Trophoblast cell (in vitro differentiated cells and primary cell): ENCODE results near the gene ZNF831.

ENCODE experiments used
- DNase-seq, 2 donors: peaks; one replicate each; pipeline ENCODE4 v3.0.0-alpha.2; 2016
- H2AFZ ChIP-seq: 2 replicates; pipeline ENCODE4 v1.6.1; 2013; ENCODE audit warnings: low read length, moderate library complexity, mild to moderate bottlenecking; ENCODE audit not compliant: insufficient read depth, poor library complexity
- H2AK5ac ChIP-seq: 2 replicates; pipeline ENCODE4 v1.6.1; 2013; ENCODE audit warnings: mild to moderate bottlenecking, low read length
- H2BK120ac ChIP-seq: 2 replicates; pipeline ENCODE4 v1.6.1; 2013; ENCODE audit warnings: low read length, mild to moderate bottlenecking, moderate library complexity; ENCODE audit not compliant: insufficient read depth, poor library complexity
- H2BK12ac ChIP-seq: 2 replicates; pipeline ENCODE4 v1.6.1; 2013; ENCODE audit warnings: mild to moderate bottlenecking, low read length, moderate library complexity
- H2BK5ac ChIP-seq: 2 replicates; pipeline ENCODE4 v1.6.1; 2013; ENCODE audit warnings: low read length, low read depth, moderate library complexity, mild to moderate bottlenecking; ENCODE audit not compliant: poor library complexity
- H3K14ac ChIP-seq: 2 replicates; pipeline ENCODE4 v1.6.1; 2013; ENCODE audit warnings: mild to moderate bottlenecking, low read length
- H3K18ac ChIP-seq: 2 replicates; pipeline ENCODE4 v1.6.1; 2013; ENCODE audit warnings: mild to moderate bottlenecking, low read length
- H3K23ac ChIP-seq: 2 replicates; pipeline ENCODE4 v1.6.1; 2013; ENCODE audit warnings: low read length
- H3K27ac ChIP-seq: 2 replicates; pipeline ENCODE4 v1.5.1; 2013; ENCODE audit warnings: low read depth, mild to moderate bottlenecking, inconsistent platforms, low read length, moderate library complexity
- H3K27me3 ChIP-seq: 2 replicates; pipeline ENCODE4 v1.6.1; 2013; ENCODE audit warnings: inconsistent platforms, mild to moderate bottlenecking, low read length, moderate library complexity; ENCODE audit not compliant: insufficient read depth
- H3K36me3 ChIP-seq, 2 experiments: 1 replicate in 1 of 2; 2 replicates in 1 of 2; pipeline ENCODE4 v1.6.1; 2013; ENCODE audit warnings: low read length in 2 of 2, mild to moderate bottlenecking in 2 of 2, moderate library complexity in 1 of 2; ENCODE audit not compliant: insufficient read depth in 2 of 2, control insufficient read depth in 1 of 2
- H3K4ac ChIP-seq: 2 replicates; pipeline ENCODE4 v1.6.1; 2013; ENCODE audit warnings: low read depth, mild to moderate bottlenecking, low read length, moderate library complexity
- H3K4me1 ChIP-seq, 2 experiments: 1 replicate in 1 of 2; 2 replicates in 1 of 2; pipeline ENCODE4 v1.6.1; 2013; ENCODE audit warnings: low read length in 2 of 2, mild to moderate bottlenecking in 2 of 2, moderate library complexity in 1 of 2; ENCODE audit not compliant: insufficient read depth in 2 of 2, control insufficient read depth in 1 of 2
- H3K4me2 ChIP-seq: 2 replicates; pipeline ENCODE4 v1.6.1; 2013; ENCODE audit warnings: inconsistent platforms, mild to moderate bottlenecking, low read length, moderate library complexity
- H3K4me3 ChIP-seq: 2 replicates; pipeline ENCODE4 v1.5.1; 2013; ENCODE audit warnings: mild to moderate bottlenecking, low read depth, low read length, inconsistent platforms
- H3K79me1 ChIP-seq: one replicate; pipeline ENCODE4 v1.6.1; 2013; ENCODE audit warnings: low read length
- H3K79me2 ChIP-seq: 2 replicates; pipeline ENCODE4 v1.6.1; 2013; ENCODE audit warnings: low read length, mild to moderate bottlenecking; ENCODE audit not compliant: control insufficient read depth, insufficient read depth, poor library complexity
- H3K9ac ChIP-seq: 2 replicates; pipeline ENCODE4 v1.6.1; 2013; ENCODE audit warnings: mild to moderate bottlenecking, low read length
- H3K9me3 ChIP-seq: 2 replicates; pipeline ENCODE4 v1.6.1; 2013; ENCODE audit warnings: low read depth, mild to moderate bottlenecking, control low read depth, inconsistent platforms, low read length; ENCODE audit not compliant: insufficient read depth
- H4K12ac ChIP-seq: 2 replicates; pipeline ENCODE4 v1.6.1; 2013; ENCODE audit warnings: low read depth, mild to moderate bottlenecking, low read length, moderate library complexity
- H4K8ac ChIP-seq: 2 replicates; pipeline ENCODE4 v1.6.1; 2013; ENCODE audit warnings: low read depth, mild to moderate bottlenecking, low read length, moderate library complexity
- H4K91ac ChIP-seq: one replicate; pipeline ENCODE4 v1.6.1; 2013; ENCODE audit warnings: low read depth, mild to moderate bottlenecking, low read length, moderate library complexity
- WGBS: extraction: QIAGEN DNeasy Blood & Tissue Kit; methylation state at CpG from one replicate; pipeline ENCODE4 v1.1.7; 2013; ENCODE audit warnings: missing lambda C conversion rate; ENCODE audit not compliant: insufficient read length, insufficient coverage; ENCODE audit errors: extremely low coverage; 5-methylcytosine and 5-hydroxymethylcytosine counted together

The ZNF831 gene

GRCh38 chr20:59242714-59243626 is 79.3 kb downstream of the ZNF831 start:
- no peak overlapping the region for H2BK5ac ChIP-seq
- no peak overlapping the region for H2AFZ ChIP-seq
- no CpG with 5 or more reads among the region's 10 CpGs for WGBS
- peak; percentile 50 to 93 for DNase-seq
- H2BK12ac ChIP-seq, result no peak overlapping the region
- H3K23ac ChIP-seq, result no peak overlapping the region
- H3K9me3 ChIP-seq, result no peaks in the 10 kb centered on the region
- H3K14ac ChIP-seq, result no peak overlapping the region
- no peak overlapping the region for H3K4me3 ChIP-seq
- H4K12ac ChIP-seq, result no peak overlapping the region
- H4K91ac ChIP-seq, result no peak overlapping the region
- H3K4me2 ChIP-seq, result no peak overlapping the region
- no peaks in the 10 kb centered on the region for H3K36me3 ChIP-seq
- H3K4me1 ChIP-seq, result peaks cover 0 to 7% of the 10 kb centered on the region in 2 experiments
- no peak overlapping the region for H2AK5ac ChIP-seq
- H3K18ac ChIP-seq, result no peak overlapping the region
- no peaks in the 10 kb centered on the region for H3K79me1 ChIP-seq
- no peak overlapping the region for H2BK120ac ChIP-seq
- H3K79me2 ChIP-seq, result no peaks in the 10 kb centered on the region
- no peak overlapping the region for H3K4ac ChIP-seq
- no peak overlapping the region for H3K9ac ChIP-seq
- no peak overlapping the region for H3K27ac ChIP-seq
- H4K8ac ChIP-seq, result no peak overlapping the region
- H3K27me3 ChIP-seq, result no peaks in the 10 kb centered on the region

GRCh38 chr20:59246691-59247400 is 83.2 kb downstream of the ZNF831 start:
- Histone ChIP-seq H4K12ac (no peak overlapping the region), H3K18ac (no peak overlapping the region), H2BK120ac (no peak overlapping the region), H3K23ac (no peak overlapping the region), H3K4me2 (no peak overlapping the region), H3K36me3 (no peaks in the 10 kb centered on the region), H3K14ac (no peak overlapping the region), H2AFZ (no peak overlapping the region), H3K4me1 (peaks cover 0 to 2% of the 10 kb centered on the region in 2 experiments), H3K4me3 (no peak overlapping the region), H2BK12ac (no peak overlapping the region), H3K9me3 (no peaks in the 10 kb centered on the region), H3K4ac (no peak overlapping the region), H3K27me3 (no peaks in the 10 kb centered on the region), H4K8ac (no peak overlapping the region), H3K79me1 (no peaks in the 10 kb centered on the region), H2AK5ac (no peak overlapping the region), H4K91ac (no peak overlapping the region), H2BK5ac (no peak overlapping the region), H3K79me2 (no peaks in the 10 kb centered on the region), H3K27ac (no peak overlapping the region), H3K9ac (no peak overlapping the region)
- no CpG with 5 or more reads among the region's 8 CpGs for WGBS
- no peak for DNase-seq

DNA sequence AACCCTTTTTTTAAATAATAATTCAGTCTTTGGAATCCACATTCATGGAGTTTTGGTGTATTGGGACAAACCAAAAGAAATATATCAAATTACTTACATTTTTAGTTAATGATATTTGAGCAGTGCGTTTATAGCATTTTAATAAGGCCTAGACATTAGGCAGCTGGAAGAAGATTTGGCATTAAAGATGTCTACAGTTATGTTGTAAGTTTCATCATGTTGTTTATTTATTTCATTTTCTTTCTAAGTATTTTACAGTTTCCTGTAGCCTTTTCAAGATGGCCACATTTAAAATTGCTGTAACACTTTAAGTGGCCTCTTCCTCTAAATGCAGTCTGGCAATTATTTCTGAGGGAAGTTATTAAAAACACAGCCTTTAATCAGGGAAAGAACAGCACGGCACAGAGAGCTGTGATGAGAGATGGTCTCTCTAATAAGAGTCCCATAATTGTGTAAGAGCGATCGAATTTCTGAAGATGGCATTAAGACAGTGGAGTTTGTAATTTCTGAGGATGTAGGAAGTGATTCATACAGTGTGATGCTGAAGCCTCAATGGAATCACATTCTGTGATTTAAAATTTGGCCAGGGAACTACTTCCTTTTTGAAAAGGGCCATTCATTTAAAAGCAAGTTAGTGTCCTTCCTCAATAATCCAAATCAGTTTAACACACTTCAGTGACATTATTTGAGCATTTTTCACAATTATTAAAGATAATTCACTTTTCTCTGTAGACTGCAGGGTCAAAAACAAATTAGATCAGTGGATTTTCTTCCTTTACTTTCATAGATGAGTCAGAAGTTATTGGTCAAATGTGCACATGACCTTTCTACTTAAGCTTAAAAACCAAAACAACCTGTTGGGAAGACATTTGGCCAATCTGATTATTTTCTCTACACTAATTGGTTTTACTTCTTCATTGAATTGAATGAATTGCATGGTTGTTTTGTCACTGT is 84.4 kb downstream of the ZNF831 start:
- H3K4me2 ChIP-seq, result no peak overlapping the region
- H4K8ac ChIP-seq, result no peak overlapping the region
- H3K14ac ChIP-seq, result no peak overlapping the region
- H2BK5ac ChIP-seq, result no peak overlapping the region
- no peak overlapping the region for H2BK120ac ChIP-seq
- H2AK5ac ChIP-seq, result no peak overlapping the region
- no peak overlapping the region for H3K27ac ChIP-seq
- no CpG with 5 or more reads among the region's 4 CpGs for WGBS
- no peak overlapping the region for H3K4ac ChIP-seq
- H4K91ac ChIP-seq, result no peak overlapping the region
- no peaks in the 10 kb centered on the region for H3K79me1 ChIP-seq
- H3K9me3 ChIP-seq, result no peaks in the 10 kb centered on the region
- H3K36me3 ChIP-seq, result no peaks in the 10 kb centered on the region
- no peak overlapping the region for H3K23ac ChIP-seq
- H2BK12ac ChIP-seq, result no peak overlapping the region
- no peak overlapping the region for H3K18ac ChIP-seq
- no peak overlapping the region for H3K9ac ChIP-seq
- no peak overlapping the region for H4K12ac ChIP-seq
- DNase-seq, result no peak
- no peaks in the 10 kb centered on the region for H3K4me1 ChIP-seq
- no peaks in the 10 kb centered on the region for H3K27me3 ChIP-seq
- H2AFZ ChIP-seq, result no peak overlapping the region
- no peaks in the 10 kb centered on the region for H3K79me2 ChIP-seq
- H3K4me3 ChIP-seq, result no peak overlapping the region

- Histone ChIP-seq H4K12ac (no peak overlapping the region), H3K27me3 (no peaks in the 10 kb centered on the region), H3K4ac (no peak overlapping the region), H2AK5ac (no peak overlapping the region), H4K91ac (no peak overlapping the region), H3K79me2 (no peaks in the 10 kb centered on the region), H3K4me1 (peaks cover 0 to 3% of the 10 kb centered on the region in 2 experiments), H3K27ac (no peak overlapping the region), H3K23ac (no peak overlapping the region), H3K79me1 (no peaks in the 10 kb centered on the region), H2BK12ac (no peak overlapping the region), H2BK120ac (no peak overlapping the region), H3K9ac (no peak overlapping the region), H2AFZ (no peak overlapping the region), H2BK5ac (no peak overlapping the region), H3K18ac (no peak overlapping the region), H3K4me2 (no peak overlapping the region), H3K9me3 (no peaks in the 10 kb centered on the region), H3K36me3 (no peaks in the 10 kb centered on the region), H3K14ac (no peak overlapping the region), H4K8ac (no peak overlapping the region), H3K4me3 (no peak overlapping the region)
- WGBS, result no CpG with 5 or more reads among the region's 6 CpGs
- no peak for DNase-seq
Measured at GRCh38 chr20:59250293-59250692, 86.7 kb downstream of the ZNF831 start.
